HUES6 (cell line): ENCODE results near the gene SPO11.
A peak's percentile ranks its signal among the peaks of the same experiment; 100 is the strongest.

Experiments used
- H3K27ac ChIP-seq: 2 replicates; pipeline ENCODE4 v1.7.0; 2013; ENCODE audit warnings: low read depth, mild to moderate bottlenecking, low read length, inconsistent platforms
- H3K27me3 ChIP-seq: 2 replicates; pipeline ENCODE4 v1.6.1; 2013; ENCODE audit warnings: low read length; ENCODE audit not compliant: control insufficient read depth, insufficient read depth
- H3K36me3 ChIP-seq: 2 replicates; pipeline ENCODE4 v1.6.1; 2013; ENCODE audit warnings: low read length; ENCODE audit not compliant: control insufficient read depth, insufficient read depth
- H3K4me1 ChIP-seq: 2 replicates; pipeline ENCODE4 v1.6.1; 2013; ENCODE audit warnings: low read length; ENCODE audit not compliant: control insufficient read depth, insufficient read depth
- H3K4me3 ChIP-seq: 2 replicates; pipeline ENCODE4 v1.5.1; 2013; ENCODE audit warnings: low read depth, low read length
- H3K9ac ChIP-seq: one replicate; pipeline ENCODE4 v1.6.1; 2013; ENCODE audit warnings: mild to moderate bottlenecking, low read length
- H3K9me3 ChIP-seq: 2 replicates; pipeline ENCODE4 v1.6.1; 2013; ENCODE audit warnings: low read depth, low read length; ENCODE audit not compliant: control insufficient read depth, insufficient read depth

The SPO11 gene

GRCh38 chr20:57361517-57361916 is 31.9 kb downstream of the SPO11 start:
- no peak overlapping the region for H3K4me3 ChIP-seq
- peaks cover 37% of the 10 kb centered on the region for H3K36me3 ChIP-seq
- no peaks in the 10 kb centered on the region for H3K27me3 ChIP-seq
- H3K4me1 ChIP-seq: no peaks in the 10 kb centered on the region
- no peak overlapping the region for H3K27ac ChIP-seq
- H3K9ac ChIP-seq: no peak overlapping the region
- H3K9me3 ChIP-seq: peaks cover 4% of the 10 kb centered on the region

GRCh38 chr20:57364451-57364850 is 34.8 kb downstream of the SPO11 start:
- Histone ChIP-seq H3K4me3 (no peak overlapping the region), H3K9ac (no peak overlapping the region), H3K27me3 (no peaks in the 10 kb centered on the region), H3K4me1 (no peaks in the 10 kb centered on the region), H3K27ac (no peak overlapping the region), H3K9me3 (peaks cover 4% of the 10 kb centered on the region), H3K36me3 (peaks cover 66% of the 10 kb centered on the region)

DNA sequence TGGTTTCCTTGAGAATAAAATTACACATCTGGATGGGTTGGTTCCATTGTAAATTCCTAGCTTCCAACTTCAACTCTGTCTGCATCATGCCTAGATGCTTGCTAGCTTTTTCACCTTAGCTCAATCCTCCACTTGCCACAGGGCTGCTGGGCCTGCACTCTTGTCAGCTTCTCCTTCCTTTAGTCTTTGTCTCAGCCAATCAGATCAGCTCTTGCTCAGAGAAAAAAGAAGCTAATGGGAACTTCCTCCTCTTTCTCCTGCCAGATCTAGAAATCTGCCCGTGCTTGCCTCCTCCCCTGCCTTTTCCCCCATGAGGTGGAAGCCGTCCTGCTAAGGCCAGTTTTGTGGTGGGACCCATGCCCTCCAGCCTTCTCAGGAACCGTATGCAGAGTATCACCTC is 40.0 kb downstream of the SPO11 start:
- Histone ChIP-seq H3K9me3 (no peaks in the 10 kb centered on the region), H3K36me3 (peaks cover 99% of the 10 kb centered on the region), H3K4me1 (peaks cover 6% of the 10 kb centered on the region), H3K27me3 (no peaks in the 10 kb centered on the region), H3K4me3 (no peak overlapping the region), H3K27ac (no peak overlapping the region), H3K9ac (no peak overlapping the region)

DNA sequence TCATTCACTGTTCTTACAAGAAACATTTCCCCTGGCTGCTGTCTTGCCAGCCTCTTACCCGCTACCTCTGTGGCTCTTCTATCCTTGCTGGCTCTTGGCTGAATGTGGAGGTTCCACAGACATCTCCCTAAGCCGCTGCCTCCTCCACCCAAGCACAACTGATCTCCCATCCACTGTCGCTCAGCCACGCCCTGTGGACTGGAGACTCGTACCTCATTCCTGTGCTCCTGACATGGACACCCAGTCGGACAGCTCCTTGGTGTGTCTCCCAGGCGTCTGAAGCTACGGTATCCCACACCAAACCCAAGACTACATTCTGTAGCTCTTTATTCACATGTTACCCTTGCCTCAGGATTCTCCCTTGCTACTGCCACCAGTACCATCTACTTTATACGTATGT is 40.7 kb downstream of the SPO11 start:
- Histone ChIP-seq H3K9ac (no peak overlapping the region), H3K4me1 (peaks cover 7% of the 10 kb centered on the region), H3K4me3 (no peak overlapping the region), H3K27ac (no peak overlapping the region), H3K27me3 (no peaks in the 10 kb centered on the region), H3K9me3 (no peaks in the 10 kb centered on the region), H3K36me3 (peaks cover 100% of the 10 kb centered on the region)

- peaks cover 7% of the 10 kb centered on the region for H3K4me1 ChIP-seq
- no peak overlapping the region for H3K9ac ChIP-seq
- H3K36me3 ChIP-seq: peaks cover 100% of the 10 kb centered on the region
- H3K27ac ChIP-seq: no peak overlapping the region
- no peaks in the 10 kb centered on the region for H3K9me3 ChIP-seq
- H3K4me3 ChIP-seq: no peak overlapping the region
- H3K27me3 ChIP-seq: no peaks in the 10 kb centered on the region
Observed at GRCh38 chr20:57371363-57371762, 41.8 kb downstream of the SPO11 start.

DNA sequence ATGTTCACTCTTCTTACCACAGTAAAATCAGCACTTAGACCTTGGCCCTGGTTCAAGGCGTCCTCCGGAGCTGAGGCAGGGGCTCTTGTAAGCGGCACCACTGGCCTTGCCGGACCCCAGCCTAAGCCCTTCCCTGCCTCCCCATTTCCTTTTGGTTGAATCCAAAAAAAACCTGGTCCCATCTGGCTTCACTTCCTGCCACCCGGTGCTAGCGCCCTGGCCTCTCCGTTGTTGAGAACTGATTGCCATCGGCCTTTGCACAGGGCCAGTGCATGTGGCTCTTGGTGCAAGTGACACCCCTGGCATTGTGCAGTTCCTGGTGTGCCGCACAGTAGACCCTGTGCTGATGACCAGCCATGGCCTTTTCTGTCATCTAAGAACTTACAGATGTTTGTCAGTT is 42.6 kb downstream of the SPO11 start:
- Histone ChIP-seq H3K4me3 (no peak overlapping the region), H3K27ac (no peak overlapping the region), H3K9me3 (no peaks in the 10 kb centered on the region), H3K4me1 (peaks cover 7% of the 10 kb centered on the region), H3K9ac (no peak overlapping the region), H3K36me3 (peaks cover 100% of the 10 kb centered on the region), H3K27me3 (no peaks in the 10 kb centered on the region)

GRCh38 chr20:57372581-57373350 is 43.2 kb downstream of the SPO11 start:
- Histone ChIP-seq H3K9ac (no peak overlapping the region), H3K36me3 (peaks cover 100% of the 10 kb centered on the region), H3K4me3 (no peak overlapping the region), H3K27me3 (no peaks in the 10 kb centered on the region), H3K9me3 (no peaks in the 10 kb centered on the region), H3K27ac (no peak overlapping the region), H3K4me1 (peaks cover 7% of the 10 kb centered on the region)

DNA sequence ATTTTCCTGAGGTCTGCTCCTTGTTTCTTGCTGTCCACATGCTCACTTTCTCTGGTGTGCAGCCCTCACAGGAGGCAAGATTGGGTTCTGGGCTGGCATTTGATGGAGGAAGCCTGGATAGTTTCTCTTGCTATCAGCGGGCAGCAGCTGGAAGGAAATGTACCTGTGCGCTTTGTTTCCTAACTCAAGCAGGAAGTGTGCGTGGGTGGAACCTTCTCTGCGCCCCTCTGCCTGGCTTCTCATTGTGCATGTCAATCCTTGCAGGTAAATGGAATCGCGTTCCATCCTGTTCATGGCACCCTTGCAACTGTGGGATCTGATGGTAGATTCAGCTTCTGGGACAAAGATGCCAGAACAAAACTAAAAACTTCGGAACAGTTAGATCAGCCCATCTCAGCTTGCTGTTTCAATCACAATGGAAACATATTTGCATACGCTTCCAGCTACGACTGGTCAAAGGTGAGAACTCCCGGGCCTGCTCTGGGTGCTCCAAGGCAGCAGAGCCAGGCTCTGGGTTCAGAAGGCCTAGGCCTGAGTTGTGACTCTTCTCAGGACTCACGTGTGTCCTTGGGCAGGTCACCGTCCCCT is 44.8 kb downstream of the SPO11 start:
- H3K4me1 ChIP-seq: peaks cover 7% of the 10 kb centered on the region
- H3K27ac ChIP-seq: peak overlapping the region; percentile 19; the same call in 1 of the 2 replicates
- H3K9me3 ChIP-seq: no peaks in the 10 kb centered on the region
- H3K4me3 ChIP-seq: no peak overlapping the region
- peaks cover 96% of the 10 kb centered on the region for H3K36me3 ChIP-seq
- H3K27me3 ChIP-seq: no peaks in the 10 kb centered on the region
- no peak overlapping the region for H3K9ac ChIP-seq

- Histone ChIP-seq H3K4me3 (no peak overlapping the region), H3K4me1 (peaks cover 7% of the 10 kb centered on the region), H3K9ac (no peak overlapping the region), H3K27ac (peak overlapping the region; percentile 13; the same call in 1 of the 2 replicates), H3K27me3 (no peaks in the 10 kb centered on the region), H3K36me3 (peaks cover 95% of the 10 kb centered on the region), H3K9me3 (no peaks in the 10 kb centered on the region)
Observed at GRCh38 chr20:57374931-57375651, 45.5 kb downstream of the SPO11 start.

GRCh38 chr20:57375652-57376230 is 46.1 kb downstream of the SPO11 start:
- Histone ChIP-seq H3K9me3 (no peaks in the 10 kb centered on the region), H3K27me3 (no peaks in the 10 kb centered on the region), H3K4me1 (peaks cover 7% of the 10 kb centered on the region), H3K36me3 (peaks cover 95% of the 10 kb centered on the region), H3K9ac (no peak overlapping the region), H3K27ac (no peak overlapping the region), H3K4me3 (no peak overlapping the region)

- Histone ChIP-seq H3K36me3 (peaks cover 81% of the 10 kb centered on the region), H3K4me3 (no peak overlapping the region), H3K9ac (no peak overlapping the region), H3K27me3 (no peaks in the 10 kb centered on the region), H3K4me1 (peaks cover 7% of the 10 kb centered on the region), H3K27ac (no peak overlapping the region), H3K9me3 (no peaks in the 10 kb centered on the region)
Observed at GRCh38 chr20:57377350-57377749, 47.7 kb downstream of the SPO11 start.
